Left ventricle myocardium superior (tissue), 1 donor: ENCODE results near the gene DLG5. TPM values are rescaled to one million over a fixed set of nuclear protein-coding genes. Genes with fewer than 3 reads are reported as not detected.
"Not testable (repeated sequence)": the region's sequence is repeated elsewhere in the genome, so short reads cannot be mapped to it uniquely, and the experiment has no call there.

ENCODE experiments used
- ATAC-seq: fragments of 200-7000 bp; cut with Tn5 transposase; one replicate; pipeline ENCODE4 v1.9.1; 2020; ENCODE audit warnings: mild to moderate bottlenecking, moderate library complexity
- DNase-seq: peaks from one replicate; pipeline ENCODE4 v3.0.0-alpha.2; 2020
- intact Hi-C: fragments of 100-400 bp; cut with micrococcal nuclease; formaldehyde crosslinking; loops from one replicate; pipeline ENCODE4 v1.11.0; 2022
- total RNA-seq: library from RNA; stranded (reverse); fragmentation: NEBNext Ultra II Directional; extraction: Animal tissue kit (Norgen Biotek cat#: 25700); gene quantifications from one replicate; pipeline ENCODE4 v1.2.1, GENCODE V29; 2021
- donor health status: DM: no; HTN: yes; CAD: no; lungs with severe emphysema.

Gene DLG5
- total RNA-seq, 1 donor from 2014 or later: 9.5 TPM

DNA sequence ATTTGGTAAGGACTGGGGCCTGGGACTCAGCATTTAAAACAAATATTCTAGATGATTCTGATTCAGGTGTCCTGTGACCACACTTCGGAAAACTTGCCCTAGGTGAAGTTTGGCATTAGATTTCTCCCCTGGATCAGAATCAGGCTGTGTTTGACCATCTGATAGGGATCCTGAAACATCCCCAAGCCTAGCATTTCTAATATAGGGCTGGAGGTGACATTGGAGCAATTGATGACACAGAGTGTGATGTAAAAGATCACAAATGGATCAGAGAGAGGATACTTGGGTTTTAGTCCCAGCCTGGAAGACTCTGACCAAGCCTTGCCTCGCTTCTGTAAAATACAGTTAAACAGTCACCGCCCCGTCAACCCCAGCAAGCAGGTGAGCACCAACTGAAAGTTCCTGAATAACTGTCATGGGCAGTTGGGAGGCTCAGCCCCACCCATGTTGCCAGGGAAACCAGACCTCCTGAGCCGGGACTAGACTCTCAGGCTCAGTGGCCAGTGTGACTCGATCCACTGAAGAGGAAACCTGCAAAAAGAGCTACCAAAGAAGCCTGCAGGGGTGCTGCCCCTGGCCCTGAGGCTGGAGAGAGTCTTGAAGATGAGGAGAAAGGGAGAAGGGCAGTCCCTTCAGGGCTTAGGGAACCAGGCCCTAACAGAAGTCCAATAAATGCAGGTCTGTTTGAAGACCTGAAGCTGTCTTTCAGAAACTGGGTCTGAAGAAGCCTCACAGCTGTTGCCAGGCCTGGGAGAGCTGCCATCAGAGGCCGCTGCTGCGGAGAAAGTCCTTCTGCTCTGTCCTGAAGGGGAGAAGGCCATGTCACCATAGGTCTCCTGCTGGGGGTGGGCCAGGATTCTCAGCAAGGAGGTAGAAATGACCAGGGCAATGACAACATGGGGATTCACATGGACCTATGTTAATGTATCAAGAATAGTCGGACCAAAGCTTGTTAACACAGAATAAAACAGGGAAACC, 162.8 kb downstream of the DLG5 start:
- ATAC-seq (peak; percentile 31), DNase-seq (no peak)
- intact Hi-C loops: no loop called here

GRCh38 chr10:77758406-77758805, 168.1 kb downstream of the DLG5 start:
- DNase-seq, intact Hi-C loops, ATAC-seq: not testable (repeated sequence)

DNA sequence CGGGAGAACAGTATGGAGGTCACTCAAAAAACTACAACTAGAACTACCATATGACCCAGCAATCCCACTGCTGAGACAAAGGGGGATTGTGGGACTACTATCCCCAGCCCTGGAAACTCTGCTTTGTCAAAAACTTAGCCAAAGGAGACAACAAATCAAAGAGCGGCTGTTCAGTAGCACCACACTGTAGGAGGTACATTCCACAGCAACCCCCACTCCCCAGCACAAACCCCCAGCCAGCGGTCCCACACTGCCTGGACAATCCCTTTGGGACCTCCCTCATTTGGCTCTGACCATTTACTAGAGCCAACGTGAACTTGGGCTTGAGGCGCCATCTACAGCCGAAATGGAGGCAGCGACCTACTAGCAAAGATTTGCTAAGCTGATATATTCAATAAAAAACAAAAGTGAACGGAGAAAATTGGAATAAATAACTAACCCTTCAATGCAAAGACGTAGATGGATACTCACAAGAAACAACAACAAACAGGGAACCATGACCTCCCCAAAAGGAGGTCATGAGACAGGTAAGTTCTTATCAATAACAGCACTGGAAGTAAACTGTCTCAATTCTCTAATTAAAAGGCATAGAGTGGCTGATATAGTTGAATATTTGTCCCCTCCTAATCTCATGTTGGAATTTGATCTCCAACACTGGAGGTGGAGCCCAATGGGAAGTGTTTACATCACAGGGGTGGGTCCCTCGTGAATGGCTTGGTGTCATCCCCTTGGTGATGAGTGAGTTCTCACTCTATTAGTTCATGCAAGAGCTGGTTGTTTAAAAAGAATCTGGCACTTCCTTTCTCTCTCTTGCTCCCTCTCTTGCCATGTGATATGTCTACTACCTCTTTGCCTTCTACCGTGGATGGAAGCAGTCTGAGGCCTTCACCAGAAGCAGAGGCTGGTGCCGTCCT, 170.0 kb downstream of the DLG5 start:
- ATAC-seq (no peak), DNase-seq (peak; percentile 43)
- intact Hi-C loops: no loop called here

- ATAC-seq (peak; percentile 46), DNase-seq (no peak)
- intact Hi-C loops: no loop called here
These were observed 180.4 kb downstream of the DLG5 start for GRCh38 chr10:77746047-77746707.

- intact Hi-C loops: no loop called here
- no peak for DNase-seq
- ATAC-seq: no peak
These were observed 182.3 kb downstream of the DLG5 start for GRCh38 chr10:77744245-77744644.

- intact Hi-C loops: no loop called here
- ATAC-seq: no peak
- no peak for DNase-seq
These were observed 184.4 kb downstream of the DLG5 start for GRCh38 chr10:77742172-77742571.

GRCh38 chr10:77741746-77742145, 184.8 kb downstream of the DLG5 start:
- intact Hi-C loops: no loop called here
- DNase-seq (no peak), ATAC-seq (no peak)

Other genes with a start within 250 kb of the DLG5 start
- 9.7 TPM for gene POLR3A, start 102.8 kb upstream of the DLG5 start, total RNA-seq
- gene RPS24, start 107.1 kb upstream of the DLG5 start, total RNA-seq: 807 TPM